ENCODE data around the gene CACFD1.
A peak's percentile ranks its signal among the peaks of the same experiment; 100 is the strongest.
"Not testable (repeated sequence)": the region's sequence is repeated elsewhere in the genome, so short reads cannot be mapped to it uniquely, and the experiment has no call there.

CACFD1 gene

DNA sequence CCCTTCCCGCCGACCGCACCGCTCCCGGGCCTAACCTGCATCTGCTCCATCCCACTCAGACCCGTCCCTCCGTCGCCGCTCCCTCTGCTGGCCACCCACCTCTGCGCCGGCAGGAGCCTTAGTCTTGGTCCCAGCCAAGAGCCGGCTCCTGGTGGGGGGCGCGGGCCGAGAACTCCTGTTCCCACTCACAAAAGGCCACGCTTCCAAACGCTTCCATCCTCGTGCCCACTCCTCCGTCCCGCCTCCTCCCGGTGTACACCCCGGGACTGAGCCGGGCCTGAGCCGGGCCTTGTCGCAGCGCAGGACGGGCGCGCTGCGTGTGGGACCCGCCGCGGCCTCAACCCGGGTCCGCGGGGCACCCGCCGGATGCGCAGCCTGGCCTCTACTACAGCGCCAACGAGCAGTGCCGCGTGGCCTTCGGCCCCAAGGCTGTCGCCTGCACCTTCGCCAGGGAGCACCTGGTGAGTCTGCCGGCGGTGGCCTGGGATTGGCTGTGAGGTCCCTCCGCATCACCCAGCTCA is 30.1 kb upstream of the CACFD1 start:
- no peaks in the 10 kb centered on the region for H3K9me3 Mint-ChIP-seq
- H3K4me1 Mint-ChIP-seq (ENCODE audit: low read depth), result peaks cover 4% of the 10 kb centered on the region
- no peak overlapping the region for H3K4me3 Mint-ChIP-seq
- DNase-seq, result peak; percentile 38
- H3K27me3 Mint-ChIP-seq, result peaks cover 37% of the 10 kb centered on the region
- H3K36me3 Mint-ChIP-seq (ENCODE audit: low read depth), result no peaks in the 10 kb centered on the region
- no peak overlapping the region for H3K27ac Mint-ChIP-seq

GRCh38 chr9:133430244-133430643 is 29.5 kb upstream of the CACFD1 start:
- Mint-ChIP-seq H3K27ac (no peak overlapping the region), H3K4me1 (ENCODE audit: low read depth) (peaks cover 4% of the 10 kb centered on the region)
- no peak for DNase-seq

GRCh38 chr9:133433351-133433843 is 26.4 kb upstream of the CACFD1 start:
- H3K27ac Mint-ChIP-seq, result no peak overlapping the region
- H3K4me3 Mint-ChIP-seq, result no peak overlapping the region
- no peaks in the 10 kb centered on the region for H3K36me3 Mint-ChIP-seq (ENCODE audit: low read depth)
- H3K4me1 Mint-ChIP-seq (ENCODE audit: low read depth), result no peaks in the 10 kb centered on the region
- no peak for DNase-seq
- H3K9me3 Mint-ChIP-seq, result no peaks in the 10 kb centered on the region
- peaks cover 5% of the 10 kb centered on the region for H3K27me3 Mint-ChIP-seq

More at GRCh38 chr9:133430244-133430643, 29.5 kb upstream of the CACFD1 start:
- H3K9me3 Mint-ChIP-seq, result no peaks in the 10 kb centered on the region
- no peak overlapping the region for H3K4me3 Mint-ChIP-seq
- peaks cover 35% of the 10 kb centered on the region for H3K27me3 Mint-ChIP-seq
- no peaks in the 10 kb centered on the region for H3K36me3 Mint-ChIP-seq (ENCODE audit: low read depth)

DNA sequence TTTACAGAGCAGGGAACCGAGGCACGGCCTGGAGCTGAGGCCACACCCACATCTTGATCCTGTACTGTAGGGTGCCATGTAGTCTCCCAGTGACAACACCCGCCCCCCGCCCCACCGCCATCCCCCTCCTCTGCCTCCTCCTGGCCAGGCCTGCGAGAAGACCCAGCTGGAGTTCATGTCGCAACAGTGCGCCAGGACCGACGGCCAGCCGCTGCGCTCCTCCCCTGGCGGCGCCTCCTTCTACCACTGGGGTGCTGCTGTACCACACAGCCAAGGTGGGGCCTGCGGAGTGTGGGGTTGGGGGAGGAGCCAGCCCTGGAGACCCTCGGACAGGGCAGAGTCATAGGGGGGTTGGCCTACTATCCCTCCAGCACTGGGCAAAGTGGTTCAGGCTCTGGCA is 23.1 kb upstream of the CACFD1 start:
- H3K27ac Mint-ChIP-seq, result no peak overlapping the region
- H3K36me3 Mint-ChIP-seq (ENCODE audit: low read depth), result no peaks in the 10 kb centered on the region
- no peak overlapping the region for H3K4me3 Mint-ChIP-seq
- no peak for DNase-seq
- H3K27me3 Mint-ChIP-seq, result no peaks in the 10 kb centered on the region
- H3K9me3 Mint-ChIP-seq, result no peaks in the 10 kb centered on the region
- peaks cover 5% of the 10 kb centered on the region for H3K4me1 Mint-ChIP-seq (ENCODE audit: low read depth)

GRCh38 chr9:133437753-133438531 is 21.8 kb upstream of the CACFD1 start:
- Mint-ChIP-seq H3K9me3 (no peaks in the 10 kb centered on the region), H3K27me3 (no peaks in the 10 kb centered on the region), H3K36me3 (ENCODE audit: low read depth) (no peaks in the 10 kb centered on the region), H3K4me1 (ENCODE audit: low read depth) (peaks cover 5% of the 10 kb centered on the region), H3K4me3 (no peak overlapping the region), H3K27ac (no peak overlapping the region)
- DNase-seq, result no peak

DNA sequence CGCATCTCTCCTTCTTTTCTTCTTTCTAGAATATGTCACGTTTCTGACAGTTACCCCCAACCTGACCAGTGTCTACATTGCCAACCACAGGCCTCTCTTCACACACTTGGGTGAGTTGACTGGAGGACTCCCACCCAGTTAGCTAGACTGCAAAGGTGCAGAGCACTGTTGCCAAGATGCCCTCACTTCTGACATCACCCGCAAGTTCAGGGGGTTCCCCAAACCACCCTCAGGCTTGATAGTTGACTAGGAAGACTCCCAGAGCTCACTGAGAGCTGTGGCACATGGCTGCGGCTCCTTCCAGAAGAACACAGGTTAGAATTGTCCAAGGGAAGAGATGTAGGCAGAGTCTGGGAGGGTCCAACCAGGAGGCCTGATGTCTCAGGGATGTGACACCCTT is 20.4 kb upstream of the CACFD1 start:
- no peaks in the 10 kb centered on the region for H3K27me3 Mint-ChIP-seq
- H3K27ac Mint-ChIP-seq, result no peak overlapping the region
- no peak for DNase-seq
- H3K9me3 Mint-ChIP-seq, result no peaks in the 10 kb centered on the region
- H3K36me3 Mint-ChIP-seq (ENCODE audit: low read depth), result no peaks in the 10 kb centered on the region
- H3K4me1 Mint-ChIP-seq (ENCODE audit: low read depth), result peaks cover 5% of the 10 kb centered on the region
- no peak overlapping the region for H3K4me3 Mint-ChIP-seq

DNA sequence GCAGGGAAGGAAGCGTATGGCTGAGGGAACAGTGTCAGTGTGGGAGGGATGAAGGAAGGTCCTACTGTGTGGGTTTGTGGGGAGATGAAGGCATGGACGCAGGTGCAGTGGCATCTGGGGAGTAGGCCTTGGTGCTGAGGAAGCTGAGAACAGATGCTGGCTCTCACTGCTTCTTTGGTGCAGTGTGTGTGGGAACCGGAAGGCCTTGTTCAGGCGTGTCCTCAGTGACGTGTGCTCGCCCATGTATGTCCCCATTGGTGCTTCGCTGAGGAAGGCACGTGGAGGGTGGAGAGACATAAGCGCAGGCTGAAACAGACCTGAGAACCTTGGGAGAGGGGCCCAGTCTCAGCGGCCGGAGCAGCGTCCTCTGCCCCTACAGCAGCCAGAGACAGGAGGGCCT is 18.9 kb upstream of the CACFD1 start:
- no peak for DNase-seq
- H3K27me3 Mint-ChIP-seq, result no peaks in the 10 kb centered on the region
- H3K4me1 Mint-ChIP-seq (ENCODE audit: low read depth), result peaks cover 5% of the 10 kb centered on the region

GRCh38 chr9:133441571-133441970 is 18.2 kb upstream of the CACFD1 start:
- peaks cover 5% of the 10 kb centered on the region for H3K4me1 Mint-ChIP-seq (ENCODE audit: low read depth)
- H3K36me3 Mint-ChIP-seq (ENCODE audit: low read depth), result no peaks in the 10 kb centered on the region
- no peaks in the 10 kb centered on the region for H3K9me3 Mint-ChIP-seq
- no peaks in the 10 kb centered on the region for H3K27me3 Mint-ChIP-seq
- no peak for DNase-seq
- no peak overlapping the region for H3K27ac Mint-ChIP-seq
- no peak overlapping the region for H3K4me3 Mint-ChIP-seq

More for the DNA sequence above, 18.9 kb upstream of the CACFD1 start:
- H3K9me3 Mint-ChIP-seq, result no peaks in the 10 kb centered on the region
- no peak overlapping the region for H3K27ac Mint-ChIP-seq
- no peaks in the 10 kb centered on the region for H3K36me3 Mint-ChIP-seq (ENCODE audit: low read depth)
- H3K4me3 Mint-ChIP-seq, result no peak overlapping the region

GRCh38 chr9:133443248-133443647 is 16.5 kb upstream of the CACFD1 start:
- no peaks in the 10 kb centered on the region for H3K36me3 Mint-ChIP-seq (ENCODE audit: low read depth)
- DNase-seq, result no peak
- no peaks in the 10 kb centered on the region for H3K27me3 Mint-ChIP-seq
- H3K4me3 Mint-ChIP-seq, result no peak overlapping the region
- H3K4me1 Mint-ChIP-seq (ENCODE audit: low read depth), result peaks cover 5% of the 10 kb centered on the region
- no peak overlapping the region for H3K27ac Mint-ChIP-seq
- H3K9me3 Mint-ChIP-seq, result no peaks in the 10 kb centered on the region

DNA sequence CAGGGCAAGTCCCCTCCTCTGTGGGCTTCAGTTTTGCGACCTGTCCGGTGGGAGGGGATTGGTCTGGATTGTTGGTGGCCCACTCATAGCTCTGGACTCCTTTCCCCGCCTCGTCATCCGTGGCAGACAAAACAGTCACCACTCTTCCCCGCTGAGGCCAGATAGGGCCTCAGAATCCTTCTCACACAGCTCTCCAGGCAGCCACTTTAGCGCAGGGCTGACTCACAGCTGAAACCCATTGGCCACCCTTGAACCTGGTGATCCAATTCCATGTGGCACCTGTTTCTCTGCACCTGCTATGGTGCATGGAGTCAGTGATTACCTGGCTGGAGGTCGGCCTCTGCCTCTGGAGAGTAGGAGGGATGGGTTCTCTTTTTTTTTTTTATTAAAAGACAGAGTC is 15.8 kb upstream of the CACFD1 start:
- H3K36me3 Mint-ChIP-seq (ENCODE audit: low read depth), result no peaks in the 10 kb centered on the region
- no peak overlapping the region for H3K27ac Mint-ChIP-seq
- DNase-seq, result no peak
- H3K4me3 Mint-ChIP-seq, result no peak overlapping the region
- no peaks in the 10 kb centered on the region for H3K9me3 Mint-ChIP-seq
- H3K4me1 Mint-ChIP-seq (ENCODE audit: low read depth), result peaks cover 5% of the 10 kb centered on the region
- no peaks in the 10 kb centered on the region for H3K27me3 Mint-ChIP-seq

GRCh38 chr9:133445293-133445969 is 14.3 kb upstream of the CACFD1 start:
- H3K4me3 Mint-ChIP-seq, result no peak overlapping the region
- H3K27me3 Mint-ChIP-seq, result no peaks in the 10 kb centered on the region
- H3K27ac Mint-ChIP-seq, result no peak overlapping the region
- H3K9me3 Mint-ChIP-seq, result no peaks in the 10 kb centered on the region
- DNase-seq, result no peak
- H3K4me1 Mint-ChIP-seq (ENCODE audit: low read depth), result no peaks in the 10 kb centered on the region
- H3K36me3 Mint-ChIP-seq (ENCODE audit: low read depth), result no peaks in the 10 kb centered on the region

DNA sequence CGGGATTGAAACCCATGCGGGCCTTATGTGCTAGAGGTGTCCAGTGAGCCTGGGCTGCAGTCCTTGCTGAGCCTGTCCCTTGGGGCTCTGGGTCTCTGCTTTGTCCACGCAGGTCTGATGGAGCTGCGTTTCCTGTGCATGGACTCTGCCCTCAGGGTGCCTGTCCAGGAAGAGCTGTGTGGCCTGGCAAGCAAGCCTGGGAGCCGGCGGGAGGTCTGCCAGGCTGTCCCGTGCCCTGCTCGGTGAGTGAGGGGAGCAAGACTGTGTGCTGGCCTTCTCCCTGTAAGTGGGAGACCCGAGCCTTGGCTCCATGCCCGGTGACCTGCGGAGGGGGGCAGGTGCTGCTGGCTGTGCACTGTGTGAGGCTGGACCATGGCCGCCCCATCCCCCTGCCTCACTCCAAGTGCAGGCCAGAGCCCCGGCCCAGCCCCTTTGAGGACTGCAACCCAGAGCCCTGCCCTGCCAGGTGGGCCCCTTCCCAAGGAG is 11.2 kb upstream of the CACFD1 start:
- DNase-seq, result no peak
- H3K36me3 Mint-ChIP-seq (ENCODE audit: low read depth), result no peaks in the 10 kb centered on the region
- H3K27me3 Mint-ChIP-seq, result no peaks in the 10 kb centered on the region
- H3K4me3 Mint-ChIP-seq, result no peak overlapping the region
- H3K27ac Mint-ChIP-seq, result no peak overlapping the region
- H3K4me1 Mint-ChIP-seq (ENCODE audit: low read depth), result no peaks in the 10 kb centered on the region
- H3K9me3 Mint-ChIP-seq, result no peaks in the 10 kb centered on the region

DNA sequence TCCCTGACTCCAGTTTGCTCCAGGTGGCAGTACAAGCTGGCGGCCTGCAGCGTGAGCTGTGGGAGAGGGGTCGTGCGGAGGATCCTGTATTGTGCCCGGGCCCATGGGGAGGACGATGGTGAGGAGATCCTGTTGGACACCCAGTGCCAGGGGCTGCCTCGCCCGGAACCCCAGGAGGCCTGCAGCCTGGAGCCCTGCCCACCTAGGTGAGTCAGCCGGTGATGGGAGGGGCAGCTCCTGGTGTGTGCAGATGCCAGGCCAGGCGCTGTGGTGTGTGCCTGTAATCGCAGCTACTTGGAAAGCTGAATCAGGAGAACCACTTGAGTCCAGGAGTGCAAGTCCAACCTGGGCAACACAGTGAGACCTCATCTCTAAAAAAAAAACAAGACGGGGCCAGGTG is 10.0 kb upstream of the CACFD1 start:
- no peaks in the 10 kb centered on the region for H3K36me3 Mint-ChIP-seq (ENCODE audit: low read depth)
- no peaks in the 10 kb centered on the region for H3K4me1 Mint-ChIP-seq (ENCODE audit: low read depth)
- H3K27ac Mint-ChIP-seq, result no peak overlapping the region
- H3K9me3 Mint-ChIP-seq, result no peaks in the 10 kb centered on the region
- DNase-seq, result no peak
- no peaks in the 10 kb centered on the region for H3K27me3 Mint-ChIP-seq
- H3K4me3 Mint-ChIP-seq, result no peak overlapping the region

- not testable (repeated sequence) for H3K4me1 Mint-ChIP-seq (ENCODE audit: low read depth); H3K27me3 Mint-ChIP-seq; H3K27ac Mint-ChIP-seq; H3K9me3 Mint-ChIP-seq; DNase-seq; H3K36me3 Mint-ChIP-seq (ENCODE audit: low read depth); H3K4me3 Mint-ChIP-seq
Observed at GRCh38 chr9:133451865-133452264, 7.9 kb upstream of the CACFD1 start.

- no peak overlapping the region for H3K4me3 Mint-ChIP-seq
- no peak overlapping the region for H3K27ac Mint-ChIP-seq
- no peaks in the 10 kb centered on the region for H3K4me1 Mint-ChIP-seq (ENCODE audit: low read depth)
- H3K27me3 Mint-ChIP-seq, result no peaks in the 10 kb centered on the region
- no peaks in the 10 kb centered on the region for H3K9me3 Mint-ChIP-seq
- H3K36me3 Mint-ChIP-seq (ENCODE audit: low read depth), result no peaks in the 10 kb centered on the region
- no peak for DNase-seq
Observed at GRCh38 chr9:133452562-133452961, 7.2 kb upstream of the CACFD1 start.
